ENCODE results near the gene USP48.
"Not testable (repeated sequence)": the region's sequence is repeated elsewhere in the genome, so short reads cannot be mapped to it uniquely, and the experiment has no call there.

The USP48 gene

GRCh38 chr1:21771672-21772071, 11.3 kb downstream of the USP48 start:
- not testable (repeated sequence) for DNase-seq

- not testable (repeated sequence) for DNase-seq
Measured at GRCh38 chr1:21770602-21771001, 12.3 kb downstream of the USP48 start.

- DNase-seq, result no peak
Measured at GRCh38 chr1:21770201-21770600, 12.7 kb downstream of the USP48 start.

- not testable (repeated sequence) for DNase-seq
Measured at GRCh38 chr1:21767106-21767505, 15.8 kb downstream of the USP48 start.

- DNase-seq, result no peak
Measured at GRCh38 chr1:21766210-21766609, 16.7 kb downstream of the USP48 start.

- no peak for DNase-seq
Measured at GRCh38 chr1:21764615-21765423, 18.1 kb downstream of the USP48 start.

GRCh38 chr1:21763694-21764419, 19.1 kb downstream of the USP48 start:
- no peak for DNase-seq

- DNase-seq, result no peak
Measured at GRCh38 chr1:21763236-21763635, 19.7 kb downstream of the USP48 start.

GRCh38 chr1:21762022-21762404, 20.9 kb downstream of the USP48 start:
- no peak for DNase-seq

- no peak for DNase-seq
Measured at GRCh38 chr1:21761052-21761451, 21.9 kb downstream of the USP48 start.

- DNase-seq, result no peak
Measured at GRCh38 chr1:21759818-21760217, 23.1 kb downstream of the USP48 start.

GRCh38 chr1:21759182-21759581, 23.8 kb downstream of the USP48 start:
- DNase-seq, result no peak

GRCh38 chr1:21758614-21759013, 24.3 kb downstream of the USP48 start:
- DNase-seq, result no peak

- no peak for DNase-seq
Measured at GRCh38 chr1:21756393-21757089, 26.4 kb downstream of the USP48 start.

GRCh38 chr1:21755067-21755466, 27.9 kb downstream of the USP48 start:
- no peak for DNase-seq

GRCh38 chr1:21754583-21754982, 28.4 kb downstream of the USP48 start:
- DNase-seq, result no peak

- no peak for DNase-seq
Measured at GRCh38 chr1:21752186-21752585, 30.8 kb downstream of the USP48 start.

GRCh38 chr1:21751281-21751680, 31.7 kb downstream of the USP48 start:
- DNase-seq, result no peak

GRCh38 chr1:21750841-21751240, 32.1 kb downstream of the USP48 start:
- DNase-seq, result no peak

- DNase-seq, result no peak
Measured at GRCh38 chr1:21749859-21750468, 33.0 kb downstream of the USP48 start.

GRCh38 chr1:21749109-21749508, 33.8 kb downstream of the USP48 start:
- no peak for DNase-seq

GRCh38 chr1:21743476-21743875, 39.5 kb downstream of the USP48 start:
- no peak for DNase-seq

- no peak for DNase-seq
Measured at GRCh38 chr1:21742578-21742977, 40.4 kb downstream of the USP48 start.
